GM19455 (cell line): ENCODE measurements around the gene SLC33A1.
"Not testable (repeated sequence)": the region's sequence is repeated elsewhere in the genome, so short reads cannot be mapped to it uniquely, and the experiment has no call there.

ENCODE experiments used
- ATAC-seq: cut with Tn5 transposase; IDR thresholded peaks from one replicate; pipeline ENCODE4 v1.9.1; 2021; ENCODE audit not compliant: unreplicated experiment

Gene SLC33A1

GRCh38 chr3:155854141-155854940 lies at the start of gene SLC33A1:
Gene SLC33A1 (minus strand): TSS chr3:155854427. CDS start chr3:155853997, 430 bp downstream.
- peak; percentile 95 for ATAC-seq

- ATAC-seq: no peak
These were observed 41.2 kb upstream of the SLC33A1 start for GRCh38 chr3:155895379-155895900.

GRCh38 chr3:155891321-155891720 lies 37.1 kb upstream of the SLC33A1 start:
- ATAC-seq: no peak

- ATAC-seq: no peak
These were observed 36.5 kb upstream of the SLC33A1 start for GRCh38 chr3:155890671-155891190.

- ATAC-seq: no peak
These were observed 35.7 kb upstream of the SLC33A1 start for GRCh38 chr3:155889952-155890351.

- no peak for ATAC-seq
These were observed 35.0 kb upstream of the SLC33A1 start for GRCh38 chr3:155889212-155889611.

- no peak for ATAC-seq
These were observed 32.7 kb upstream of the SLC33A1 start for GRCh38 chr3:155886915-155887314.

GRCh38 chr3:155886348-155886747 lies 32.1 kb upstream of the SLC33A1 start:
- ATAC-seq: not testable (repeated sequence)

GRCh38 chr3:155885292-155885691 lies 31.1 kb upstream of the SLC33A1 start:
- ATAC-seq: no peak

- no peak for ATAC-seq
These were observed 30.1 kb upstream of the SLC33A1 start for GRCh38 chr3:155884292-155884691.

- ATAC-seq: no peak
These were observed 26.1 kb upstream of the SLC33A1 start for GRCh38 chr3:155880286-155880685.

GRCh38 chr3:155876503-155876902 lies 22.3 kb upstream of the SLC33A1 start:
- ATAC-seq: no peak

- no peak for ATAC-seq
These were observed 21.8 kb upstream of the SLC33A1 start for GRCh38 chr3:155876037-155876436.

GRCh38 chr3:155872904-155873646 lies 18.8 kb upstream of the SLC33A1 start:
- no peak for ATAC-seq

GRCh38 chr3:155871746-155872158 lies 17.5 kb upstream of the SLC33A1 start:
- ATAC-seq: peak; percentile 6

GRCh38 chr3:155870945-155871745 lies 16.9 kb upstream of the SLC33A1 start:
- ATAC-seq: peak; percentile 36

- ATAC-seq: peak; percentile 86
These were observed 16.1 kb upstream of the SLC33A1 start, which contains the start of gene GMPS for GRCh38 chr3:155870133-155870944. Gene GMPS (plus strand): TSS chr3:155870650. CDS start chr3:155870871, 221 bp downstream.

GRCh38 chr3:155869691-155870090 lies 15.5 kb upstream of the SLC33A1 start:
- ATAC-seq: no peak

GRCh38 chr3:155863072-155863784 lies 9.0 kb upstream of the SLC33A1 start:
- no peak for ATAC-seq
